GM21367 (cell line): ENCODE results near the gene CCDC91.

Experiments used
- ATAC-seq: cut with Tn5 transposase; IDR thresholded peaks from one replicate; pipeline ENCODE4 v1.9.1; 2021; ENCODE audit not compliant: unreplicated experiment

The CCDC91 gene

GRCh38 chr12:28574746-28575592, 384.7 kb downstream of the CCDC91 start:
- no peak for ATAC-seq

- ATAC-seq, result no peak
These were observed 385.4 kb downstream of the CCDC91 start for GRCh38 chr12:28575593-28576205.

GRCh38 chr12:28578361-28578760, 388.1 kb downstream of the CCDC91 start:
- ATAC-seq, result no peak

GRCh38 chr12:28578833-28579252, 388.6 kb downstream of the CCDC91 start:
- no peak for ATAC-seq

- no peak for ATAC-seq
These were observed 392.6 kb downstream of the CCDC91 start for GRCh38 chr12:28582672-28583376.

GRCh38 chr12:28583701-28584261, 393.5 kb downstream of the CCDC91 start:
- ATAC-seq, result no peak

GRCh38 chr12:28585146-28585545, 394.9 kb downstream of the CCDC91 start:
- ATAC-seq, result no peak

GRCh38 chr12:28586481-28586880, 396.2 kb downstream of the CCDC91 start:
- ATAC-seq, result no peak

GRCh38 chr12:28591831-28592230, 401.6 kb downstream of the CCDC91 start:
- no peak for ATAC-seq
